Right lobe of liver (tissue), 6 donors: Measurements from ENCODE around the gene TEX50. TPM values are rescaled to one million over a fixed set of nuclear protein-coding genes. Genes with fewer than 3 reads are reported as not detected.
"Not testable (repeated sequence)": the region's sequence is repeated elsewhere in the genome, so short reads cannot be mapped to it uniquely, and the experiment has no call there.

ENCODE experiments used
- ATAC-seq, 4 donors: fragments of 200-7000 bp; cut with Tn5 transposase; one replicate each; pipeline ENCODE4 v1.9.1; 2020; ENCODE audit warnings: mild to moderate bottlenecking in 4 of 4, moderate library complexity in 4 of 4
- DNase-seq, 3 donors: peaks; one replicate each; pipeline ENCODE4 v3.0.0-alpha.2; 2020
- H3K27ac ChIP-seq, 3 donors: fragments of 200-600 bp; one replicate each; pipeline ENCODE4 v1.8.0; 2022
- H3K27me3 ChIP-seq, 2 donors: fragments of 200-600 bp; one replicate each; pipeline ENCODE4 v1.8.0; 2022
- H3K36me3 ChIP-seq, 4 donors: fragments of 200-600 bp; sonication (generic) in 1 of 4; one replicate each; pipeline versions ENCODE4 v1.5.1 to v1.8.0; 2017 to 2022; ENCODE audit warnings: control low read depth in 1 of 4
- H3K4me1 ChIP-seq, 4 donors: fragments of 200-600 bp; sonication (generic) in 1 of 4; one replicate each; pipeline versions ENCODE4 v1.5.1 to v1.8.0; 2017 to 2022; ENCODE audit warnings: control low read depth in 1 of 4
- H3K4me3 ChIP-seq, 3 donors: fragments of 200-600 bp; one replicate each; pipeline ENCODE4 v1.8.0; 2022
- H3K9me3 ChIP-seq, 4 donors: fragments of 200-600 bp; sonication (generic) in 1 of 4; one replicate each; pipeline versions ENCODE4 v1.5.1 to v1.8.0; 2017 to 2022; ENCODE audit warnings: control low read depth in 1 of 4
- POLR2A ChIP-seq: fragments of 450-650 bp; IDR thresholded peaks from one replicate; pipeline ENCODE4 v1.6.1; 2017; ENCODE audit warnings: antibody characterized with exemption, mild to moderate bottlenecking
- WGBS: methylation state at CpG from one replicate; pipeline ENCODE4 v1.1.6; 2018; ENCODE audit warnings: low coverage, low lambda C conversion rate; ENCODE audit not compliant: insufficient coverage; ENCODE audit errors: missing lambda C conversion rate; 5-methylcytosine and 5-hydroxymethylcytosine counted together
- intact Hi-C, 2 donors: fragments of 100-400 bp; cut with DNase I; formaldehyde crosslinking; loops; one replicate each; pipeline versions ENCODE4 v1.11.2 to v1.14.1; 2022
- total RNA-seq, 6 experiments: library from RNA; depleted of rRNA in 2 of 6; stranded (reverse); fragments of >200 nt in 2 of 6; fragmentation: NEBNext Ultra II Directional in 3 of 6; extraction: Animal tissue kit (Norgen Biotek cat#: 25700) in 3 of 6; gene quantifications; one replicate each; pipeline versions ENCODE4 v1.1.0 to v1.2.4, GENCODE V29; 2016 to 2023
- TF ChIP-seq, protein P1 (sequence below), 4 donors: fragments of 200-600 bp in 3 of 4; fragments of 450-650 bp in 1 of 4; IDR thresholded peaks; one replicate each; pipeline versions ENCODE4 v1.5.1 to v1.8.0; 2016 to 2022; ENCODE audit warnings: antibody characterized with exemption in 4 of 4, mild to moderate bottlenecking in 2 of 4
- donor health status: DM: no; HTN: yes; CAD: no.
- donor health status: DM: no; HTN: no; CAD: no.
- donor health status: DM: no; HTN: no; CAD: no.
- donor health status: DM: no; HTN: yes; CAD: no.
- donor health status: DM: no; HTN: yes; CAD: no.

Gene TEX50
- total RNA-seq, 6 experiments from 2014 or later, result not detected

DNA sequence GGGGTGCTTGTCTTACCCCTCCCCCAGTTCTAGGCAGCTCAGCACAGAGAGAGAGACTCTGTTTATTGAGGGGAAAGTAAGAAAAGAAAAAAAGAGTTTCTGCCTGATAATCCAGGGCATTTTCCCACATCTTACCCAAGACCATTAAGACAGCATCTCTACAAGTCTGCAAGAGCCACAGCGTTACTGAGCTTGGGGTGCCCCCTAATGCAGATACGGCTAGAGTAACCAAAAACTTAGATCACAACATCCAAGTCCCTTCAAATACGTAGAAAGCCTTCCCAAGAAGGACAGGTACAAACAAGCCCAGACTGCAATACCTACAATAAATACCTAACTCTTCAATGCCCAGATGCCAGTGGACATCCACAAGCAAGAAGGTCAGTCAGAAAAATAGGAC, 6.2 kb upstream of the TEX50 start:
- Histone ChIP-seq H3K27me3 (no peaks in the 10 kb centered on the region), H3K4me3 (no peak overlapping the region), H3K9me3 (no peaks in the 10 kb centered on the region), H3K4me1 (no peaks in the 10 kb centered on the region), H3K36me3 (no peaks in the 10 kb centered on the region), H3K27ac (no peak overlapping the region)
- DNase-seq (no peak), ATAC-seq (no peak)
- no peak for TF ChIP-seq POLR2A
- TF ChIP-seq, protein P1, sequence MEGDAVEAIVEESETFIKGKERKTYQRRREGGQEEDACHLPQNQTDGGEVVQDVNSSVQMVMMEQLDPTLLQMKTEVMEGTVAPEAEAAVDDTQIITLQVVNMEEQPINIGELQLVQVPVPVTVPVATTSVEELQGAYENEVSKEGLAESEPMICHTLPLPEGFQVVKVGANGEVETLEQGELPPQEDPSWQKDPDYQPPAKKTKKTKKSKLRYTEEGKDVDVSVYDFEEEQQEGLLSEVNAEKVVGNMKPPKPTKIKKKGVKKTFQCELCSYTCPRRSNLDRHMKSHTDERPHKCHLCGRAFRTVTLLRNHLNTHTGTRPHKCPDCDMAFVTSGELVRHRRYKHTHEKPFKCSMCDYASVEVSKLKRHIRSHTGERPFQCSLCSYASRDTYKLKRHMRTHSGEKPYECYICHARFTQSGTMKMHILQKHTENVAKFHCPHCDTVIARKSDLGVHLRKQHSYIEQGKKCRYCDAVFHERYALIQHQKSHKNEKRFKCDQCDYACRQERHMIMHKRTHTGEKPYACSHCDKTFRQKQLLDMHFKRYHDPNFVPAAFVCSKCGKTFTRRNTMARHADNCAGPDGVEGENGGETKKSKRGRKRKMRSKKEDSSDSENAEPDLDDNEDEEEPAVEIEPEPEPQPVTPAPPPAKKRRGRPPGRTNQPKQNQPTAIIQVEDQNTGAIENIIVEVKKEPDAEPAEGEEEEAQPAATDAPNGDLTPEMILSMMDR (IDR thresholded peaks at IDR 0.05), result no peak
- intact Hi-C loops, result no loop called here
- 81% methylated on average over 3 of the region's 3 CpGs for WGBS

DNA sequence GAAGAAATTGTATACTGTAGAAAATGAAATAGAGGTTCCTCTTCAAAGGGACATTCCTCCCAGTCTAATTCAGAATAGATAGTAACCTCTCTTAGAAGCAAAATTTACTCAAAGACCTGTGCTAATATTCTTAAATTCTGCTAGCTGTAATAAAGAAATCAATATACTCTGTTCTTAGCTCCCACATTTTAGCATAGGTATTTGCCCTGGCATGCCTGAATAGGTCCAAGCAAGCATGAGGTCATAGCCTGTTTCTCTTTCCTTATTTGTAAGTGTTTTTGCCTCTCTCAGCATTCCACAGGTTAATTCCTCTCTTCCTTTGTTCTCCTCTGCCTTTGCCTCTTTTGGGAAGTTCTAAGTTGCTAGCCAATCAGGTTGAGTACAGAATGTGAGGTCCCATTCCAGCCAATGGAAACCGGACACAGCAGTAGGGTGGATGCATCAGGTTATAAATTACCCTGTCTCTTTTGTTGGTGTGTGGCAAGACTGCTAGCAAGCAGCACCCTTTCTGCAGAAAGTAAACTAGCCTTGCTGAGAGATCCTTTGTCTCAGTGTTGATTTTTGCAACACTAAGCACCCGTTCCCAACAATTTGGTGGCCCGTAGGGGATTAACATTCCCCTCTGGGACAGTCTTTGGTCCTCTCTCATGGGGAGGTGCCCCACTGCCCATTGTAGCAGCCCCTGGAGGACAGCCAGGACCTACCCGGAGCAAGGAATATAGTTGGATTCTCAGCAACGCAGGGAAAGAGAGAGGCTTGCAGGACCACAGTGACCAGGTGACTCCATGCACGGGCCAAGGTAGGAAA, 2.3 kb downstream of the TEX50 start:
- 82% methylated on average over 5 of the region's 6 CpGs for WGBS
- DNase-seq, H3K4me1 ChIP-seq, ATAC-seq, H3K27ac ChIP-seq, H3K36me3 ChIP-seq, intact Hi-C loops, H3K4me3 ChIP-seq, H3K27me3 ChIP-seq, H3K9me3 ChIP-seq: not testable (repeated sequence)

DNA sequence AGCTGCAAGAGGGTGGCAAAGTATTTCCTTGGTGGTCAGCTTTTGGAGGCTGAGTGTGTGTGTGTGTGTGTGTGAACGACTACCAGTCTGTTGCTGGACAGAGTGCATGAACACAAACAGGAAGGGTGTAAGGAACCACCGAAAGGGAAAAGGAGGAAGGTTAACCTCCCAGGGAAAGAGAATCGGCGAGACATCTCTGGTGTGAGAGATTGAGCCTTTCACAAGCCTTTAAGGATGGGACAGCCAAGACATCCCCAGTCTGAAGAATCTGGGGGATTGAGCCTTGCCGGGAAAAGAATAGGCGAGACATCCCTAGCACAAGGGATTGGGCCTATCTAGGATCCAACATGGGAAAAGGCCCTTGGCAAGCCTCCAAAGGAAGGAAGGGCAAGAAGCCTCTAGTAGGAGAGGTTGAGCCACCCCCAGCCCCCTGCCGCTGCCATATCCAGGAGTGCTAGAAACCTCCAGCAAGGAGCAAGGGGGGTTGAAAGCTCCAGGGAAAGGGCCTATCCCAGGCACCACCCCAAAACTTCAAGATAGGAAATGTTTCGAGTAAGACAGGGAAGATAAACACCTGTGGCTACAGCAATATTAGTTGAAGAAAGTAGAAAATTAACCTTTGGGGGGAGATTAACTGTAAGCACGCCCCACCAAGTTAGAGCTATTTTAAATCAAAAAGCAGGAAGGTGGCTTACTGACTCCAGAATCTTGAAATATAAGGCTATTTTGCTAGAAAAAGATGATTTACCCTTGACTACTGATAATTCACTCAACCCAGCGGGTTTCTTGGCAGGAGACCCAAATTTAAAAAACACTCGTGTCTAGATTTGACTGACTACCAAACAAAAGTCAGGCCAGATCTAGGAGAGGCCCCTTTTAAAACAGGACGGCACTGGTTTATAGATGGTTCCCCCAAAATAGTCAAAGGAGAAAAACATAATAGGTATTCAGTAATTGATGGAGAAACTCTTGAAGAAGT, 3.2 kb downstream of the TEX50 start:
- Histone ChIP-seq H3K9me3 (no peaks in the 10 kb centered on the region), H3K4me3 (no peak overlapping the region), H3K27me3 (no peaks in the 10 kb centered on the region), H3K4me1 (no peaks in the 10 kb centered on the region), H3K27ac (no peak overlapping the region), H3K36me3 (no peaks in the 10 kb centered on the region)
- DNase-seq (no peak), ATAC-seq (no peak)
- intact Hi-C loops, result no loop called here
- TF ChIP-seq, protein P1 (IDR thresholded peaks at IDR 0.05), result no peak
- no peak for TF ChIP-seq POLR2A
- 71% methylated on average over 9 of the region's 12 CpGs for WGBS

DNA sequence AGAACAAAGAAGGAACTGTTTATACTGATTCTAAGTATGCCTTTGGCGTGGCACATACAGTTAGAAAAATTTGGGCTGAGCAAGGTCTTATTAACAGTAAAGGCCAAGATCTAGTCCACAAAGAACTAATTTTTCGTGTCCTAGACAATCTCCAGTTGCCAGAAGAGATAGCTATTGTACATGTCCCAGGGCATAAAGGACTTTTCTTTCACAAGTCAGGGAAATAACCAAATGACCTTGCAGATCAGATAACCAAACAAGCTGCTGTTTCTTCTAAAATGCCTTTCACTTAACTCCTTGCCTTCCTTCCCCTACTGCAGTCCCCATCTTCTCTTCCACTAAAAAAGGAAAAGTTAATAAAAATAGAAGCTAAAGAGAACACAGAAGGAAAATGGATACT, 4.0 kb downstream of the TEX50 start:
- TF ChIP-seq, protein P1 (IDR thresholded peaks at IDR 0.05), result no peak
- Histone ChIP-seq H3K36me3 (no peaks in the 10 kb centered on the region), H3K27ac (no peak overlapping the region), H3K27me3 (no peaks in the 10 kb centered on the region), H3K4me1 (no peaks in the 10 kb centered on the region), H3K4me3 (no peak overlapping the region), H3K9me3 (no peaks in the 10 kb centered on the region)
- intact Hi-C loops, result no loop called here
- 34% methylated on average over 2 of the region's 2 CpGs for WGBS
- no peak for ATAC-seq
- no peak for DNase-seq

DNA sequence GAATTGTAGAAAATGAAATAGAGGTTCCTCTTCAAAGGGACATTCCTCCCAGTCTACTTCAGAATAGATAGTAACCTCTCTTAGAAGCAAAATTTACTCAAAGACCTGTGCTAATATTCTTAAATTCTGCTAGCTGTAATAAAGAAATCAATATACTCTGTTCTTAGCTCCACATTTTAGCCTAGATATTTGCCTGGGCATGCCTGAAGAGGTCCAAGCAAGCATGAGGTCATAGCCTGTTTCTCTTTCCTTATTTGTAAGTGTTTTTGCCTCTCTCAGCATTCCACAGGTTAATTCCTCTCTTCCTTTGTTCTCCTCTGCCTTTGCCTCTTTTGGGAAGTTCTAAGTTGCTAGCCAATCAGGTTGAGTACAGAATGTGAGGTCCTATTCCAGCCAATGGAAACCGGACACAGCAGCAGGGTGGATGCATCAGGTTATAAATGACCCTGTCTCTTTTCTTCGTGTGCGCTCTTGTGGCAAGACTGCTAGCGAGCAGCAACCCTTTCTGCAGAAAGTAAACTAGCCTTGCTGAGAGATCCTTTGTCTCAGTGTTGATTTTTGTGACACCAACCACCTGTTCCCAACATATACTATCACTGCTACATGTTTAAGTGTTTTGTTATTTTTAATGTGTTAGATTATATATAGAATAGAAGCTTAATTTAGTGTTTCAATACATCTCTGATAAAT, 7.5 kb downstream of the TEX50 start:
- 90% methylated on average over 4 of the region's 4 CpGs for WGBS
- H3K4me3 ChIP-seq, H3K27me3 ChIP-seq, ATAC-seq, DNase-seq, H3K27ac ChIP-seq, H3K9me3 ChIP-seq, H3K4me1 ChIP-seq, intact Hi-C loops, H3K36me3 ChIP-seq: not testable (repeated sequence)
